Measurements from ENCODE around the gene VSTM2L.
"Not testable (repeated sequence)": the region's sequence is repeated elsewhere in the genome, so short reads cannot be mapped to it uniquely, and the experiment has no call there.

The VSTM2L gene

DNA sequence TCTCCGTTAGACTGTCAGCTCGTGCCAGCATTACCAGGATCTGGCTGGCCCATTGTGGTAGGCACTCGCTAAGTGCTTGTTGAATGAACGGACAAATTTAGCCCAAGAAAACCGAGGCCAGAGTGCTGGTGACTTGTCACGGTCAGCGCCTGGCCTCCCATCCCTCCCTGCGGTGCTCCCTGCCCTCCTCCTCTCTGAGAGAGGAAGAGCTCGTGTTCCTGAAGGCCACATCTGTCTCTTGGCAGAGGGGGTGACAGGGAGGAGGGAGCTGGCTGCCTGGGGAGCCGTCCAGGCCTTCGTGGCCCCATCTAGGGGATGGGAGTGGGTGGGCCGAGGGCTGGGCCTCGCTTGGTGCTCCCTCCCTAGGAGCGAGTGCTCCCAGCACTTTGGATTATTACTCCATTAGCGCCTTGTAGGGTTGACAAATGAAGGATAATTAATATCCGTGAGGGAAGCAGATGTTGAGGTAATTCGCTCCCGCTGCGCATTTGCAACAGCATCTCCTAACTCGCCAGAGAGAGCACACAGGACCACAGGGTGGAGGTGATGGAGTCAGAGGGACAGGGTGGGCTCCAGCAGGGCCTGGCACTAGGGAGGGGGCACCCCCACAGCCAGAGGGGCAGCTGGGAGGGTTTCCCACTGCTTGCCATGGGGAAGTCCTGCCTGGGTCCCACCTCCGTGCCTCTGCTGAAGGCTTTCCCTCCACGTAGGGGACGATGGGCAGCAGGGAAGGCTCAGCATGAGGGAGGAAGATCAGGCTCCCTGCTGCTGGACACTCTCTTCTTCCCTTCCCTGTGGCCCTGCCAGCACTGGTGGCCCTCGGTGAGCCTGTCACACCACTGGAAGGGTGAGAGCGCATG is 37.0 kb downstream of the VSTM2L start:
- DNase-seq = no peak

DNA sequence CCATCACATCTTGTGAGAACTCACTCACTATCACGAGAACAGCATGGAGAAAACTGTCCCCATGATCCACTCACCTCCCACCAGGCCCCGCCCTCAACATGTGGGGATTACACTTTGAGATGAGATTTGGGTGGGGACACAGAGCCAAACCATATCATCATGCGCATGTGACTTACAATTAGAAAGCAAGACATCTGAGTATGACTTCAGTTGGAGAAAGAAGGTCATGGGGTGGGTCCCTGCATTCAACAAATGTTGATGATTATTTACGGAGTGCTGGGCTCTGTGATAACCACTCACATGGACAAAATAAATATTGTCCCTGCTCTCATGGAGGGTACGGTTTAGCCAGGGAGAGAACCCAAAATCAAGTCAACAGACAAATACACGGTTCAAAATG is 37.9 kb downstream of the VSTM2L start:
- no peak for DNase-seq

DNA sequence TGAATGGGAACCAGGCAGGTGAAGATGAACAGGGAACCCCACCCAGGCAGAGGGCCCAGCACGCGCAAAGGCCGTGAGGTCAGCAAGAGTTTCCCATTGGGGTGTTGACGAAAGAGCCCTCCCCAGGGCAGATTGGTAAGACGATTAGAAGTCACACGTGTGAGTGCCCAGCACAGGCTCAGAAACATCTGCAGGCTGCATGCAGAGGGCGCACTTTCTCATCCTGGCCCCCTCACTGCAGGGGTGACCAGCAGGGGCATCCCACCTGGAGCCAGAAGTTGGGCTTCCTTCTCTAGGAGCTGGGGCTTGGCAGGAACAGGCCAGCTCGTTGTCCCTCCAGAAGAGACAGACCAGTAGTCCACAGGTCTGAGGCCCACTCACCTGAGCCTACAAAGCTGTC is 38.4 kb downstream of the VSTM2L start:
- DNase-seq = no peak

DNA sequence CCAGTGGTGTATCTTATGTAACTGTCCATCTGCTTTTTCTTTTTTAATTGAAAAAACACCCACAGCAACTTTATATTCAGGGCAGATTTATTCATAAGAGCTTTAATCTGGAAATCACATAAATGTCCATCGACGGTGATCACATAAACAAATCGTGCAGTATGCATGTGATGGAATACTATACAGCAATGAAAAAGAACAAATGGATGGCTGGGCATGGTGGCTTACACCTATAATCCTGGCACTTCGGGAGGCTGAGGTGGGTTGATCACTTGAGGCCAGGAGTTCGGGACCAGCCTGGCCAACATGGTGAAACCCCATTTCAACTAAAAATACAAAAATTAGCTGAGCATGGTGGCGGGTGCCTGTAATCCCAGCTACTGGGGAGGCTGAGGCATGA is 39.1 kb downstream of the VSTM2L start:
- no peak for DNase-seq

DNA sequence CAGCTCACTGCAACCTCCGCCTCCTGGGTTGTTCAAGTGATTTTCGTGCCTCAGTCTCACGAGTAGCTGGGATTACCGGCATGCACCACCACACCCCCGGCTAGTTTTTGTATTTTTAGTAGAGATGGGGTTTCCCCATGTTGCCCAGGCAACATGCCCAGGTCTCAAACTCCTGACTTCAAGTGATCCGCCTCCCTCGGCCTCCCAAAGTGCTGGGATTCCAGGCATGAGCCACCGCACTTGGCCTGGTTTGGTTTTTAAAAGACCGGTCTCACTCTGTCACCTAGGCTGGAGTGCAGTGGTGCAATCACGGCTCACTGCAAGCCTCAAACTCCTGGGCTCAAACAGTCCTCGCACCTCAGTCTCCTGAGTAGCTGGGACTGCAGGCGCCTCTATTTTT is 40.1 kb downstream of the VSTM2L start:
- DNase-seq = no peak

DNA sequence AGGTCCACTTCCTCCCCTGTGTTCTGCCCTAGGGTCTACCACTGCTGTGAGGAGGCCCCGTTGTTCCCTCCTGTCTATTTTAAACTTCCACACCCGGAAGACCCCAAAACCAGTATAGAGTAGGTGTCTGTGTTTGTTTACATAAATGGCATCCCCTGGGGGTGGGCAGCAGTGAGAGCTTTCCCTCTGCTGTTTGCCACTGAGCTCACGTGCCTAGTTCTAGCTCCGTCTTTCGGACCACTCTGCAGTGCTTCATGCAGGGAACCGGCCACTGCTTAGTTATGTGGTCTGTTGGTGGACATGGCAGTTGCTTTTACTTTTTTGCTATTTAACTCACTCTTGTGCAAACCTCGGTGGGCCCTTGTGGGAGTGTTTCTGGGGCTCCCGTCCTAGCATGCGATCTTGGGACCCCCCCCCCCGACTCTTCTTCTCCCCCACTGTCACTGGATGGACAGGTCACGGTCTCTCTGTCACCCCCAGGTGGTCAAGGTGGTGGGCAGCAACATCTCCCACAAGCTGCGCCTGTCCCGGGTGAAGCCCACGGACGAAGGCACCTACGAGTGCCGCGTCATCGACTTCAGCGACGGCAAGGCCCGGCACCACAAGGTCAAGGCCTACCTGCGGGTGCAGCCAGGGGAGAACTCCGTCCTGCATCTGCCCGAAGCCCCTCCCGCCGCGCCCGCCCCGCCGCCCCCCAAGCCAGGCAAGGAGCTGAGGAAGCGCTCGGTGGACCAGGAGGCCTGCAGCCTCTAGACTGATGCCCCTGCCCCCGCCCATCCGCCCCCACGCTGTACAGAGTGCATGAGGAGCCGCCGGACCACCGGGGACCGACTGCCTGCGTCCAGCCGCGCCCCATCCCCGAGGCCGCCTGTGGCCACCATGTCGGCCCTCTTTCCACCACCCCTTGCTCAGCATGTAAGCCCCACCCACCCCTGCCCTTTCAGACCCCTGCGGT is 40.9 kb downstream of the VSTM2L start:
- DNase-seq = no peak

DNA sequence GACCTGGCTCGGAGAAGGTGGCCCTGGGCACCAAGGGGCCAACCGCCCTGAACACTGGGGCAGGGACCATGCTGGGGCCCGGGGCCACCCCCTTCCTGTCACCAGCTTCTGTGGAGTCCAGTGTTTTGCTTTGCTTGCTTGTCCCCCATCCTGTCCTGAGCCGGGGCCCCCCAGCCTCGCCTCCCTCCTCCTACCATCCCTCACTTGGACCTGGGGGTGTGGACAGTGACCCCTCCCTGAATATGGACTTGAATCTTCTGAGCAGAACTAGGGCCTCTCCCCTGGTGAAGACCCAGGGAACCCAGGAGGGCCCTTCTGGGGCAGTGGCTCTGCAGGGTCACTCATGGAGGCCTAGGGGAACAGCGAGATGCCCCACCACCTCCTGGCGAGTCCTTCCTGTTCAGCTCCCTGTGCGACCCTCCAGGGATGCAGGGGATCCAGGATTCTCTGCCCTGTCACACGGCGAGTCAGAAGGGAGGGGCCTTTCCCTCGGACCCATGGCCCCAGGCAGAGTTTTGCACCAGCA is 41.6 kb downstream of the VSTM2L start:
- DNase-seq = no peak

DNA sequence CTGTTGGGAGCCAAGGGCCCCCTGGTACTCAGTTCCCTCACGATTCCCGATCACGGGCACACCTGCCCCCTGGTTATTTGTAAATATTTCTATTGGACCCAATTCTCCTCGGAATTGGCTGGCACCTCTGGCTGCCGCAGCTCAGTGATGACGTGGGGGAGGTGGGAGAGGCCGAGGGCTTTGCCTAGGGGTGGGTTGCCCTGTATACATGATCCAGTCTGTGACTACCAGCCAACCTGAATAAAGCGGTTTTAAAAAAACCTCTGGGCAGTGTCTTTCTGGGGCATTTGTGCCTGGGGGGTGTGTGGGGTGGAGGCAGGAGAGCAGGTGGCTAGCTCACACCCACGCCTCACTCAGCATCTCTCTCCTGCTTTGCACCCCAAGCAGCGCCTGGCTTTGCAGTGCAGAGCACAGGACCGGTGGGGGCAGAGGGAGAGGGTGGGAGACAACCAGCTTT is 42.2 kb downstream of the VSTM2L start:
- DNase-seq = no peak

DNA sequence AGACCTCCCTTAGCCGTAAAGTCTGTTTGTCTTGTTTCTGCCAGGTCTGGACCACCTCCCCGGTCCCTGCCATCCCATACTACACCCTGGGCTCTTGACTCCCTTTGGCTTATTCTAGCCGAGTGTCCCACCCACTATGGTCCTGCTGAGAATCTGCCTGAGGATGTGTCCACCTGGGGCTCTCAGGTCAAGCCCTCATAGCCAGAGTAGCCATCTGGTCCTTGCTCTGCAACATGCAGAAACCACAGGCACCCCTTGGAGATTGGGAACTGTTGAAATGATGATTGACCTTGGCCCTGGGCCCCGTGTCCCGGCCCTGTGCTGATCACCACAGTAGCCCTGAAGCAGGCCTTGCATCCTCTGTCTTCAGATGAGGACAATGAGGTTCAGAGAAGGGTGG is 44.0 kb downstream of the VSTM2L start:
- no peak for DNase-seq

DNA sequence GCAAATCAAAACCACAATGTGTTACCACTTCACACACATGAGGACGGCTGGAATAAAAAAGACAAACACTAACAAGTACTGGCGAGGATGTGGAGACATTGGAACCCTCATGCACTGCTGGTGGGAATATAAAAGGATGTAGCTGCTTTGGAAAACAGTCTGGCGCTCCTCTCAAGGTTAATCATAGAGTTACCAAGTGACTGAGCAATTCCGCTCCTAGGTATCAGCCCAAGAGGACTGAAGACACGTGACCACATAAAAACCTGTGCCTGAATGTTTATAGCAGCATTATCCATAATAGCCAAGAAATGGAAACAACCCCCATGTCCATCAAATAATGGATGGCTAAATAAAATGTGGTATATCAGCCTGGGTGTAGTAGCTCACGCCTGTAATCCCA is 45.0 kb downstream of the VSTM2L start:
- no peak for DNase-seq

DNA sequence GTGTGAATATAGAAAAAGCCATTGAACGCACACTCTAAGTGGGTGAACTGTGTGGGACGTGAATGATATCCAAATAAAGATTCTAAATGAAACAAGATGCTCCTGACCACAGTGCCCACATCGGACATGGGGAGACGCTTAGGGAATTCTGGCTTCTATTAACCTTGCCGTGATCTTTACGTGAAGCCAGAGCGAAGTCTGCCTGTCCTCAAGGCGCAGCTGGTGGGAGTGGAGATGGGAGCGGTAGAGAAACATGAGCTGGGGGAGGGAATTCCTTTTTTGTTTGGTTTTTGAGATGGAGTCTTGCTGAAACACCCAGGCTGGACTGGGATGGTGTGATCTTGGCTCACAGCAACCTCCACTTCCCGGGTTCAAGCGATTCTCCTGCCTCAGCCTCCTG is 46.0 kb downstream of the VSTM2L start:
- DNase-seq = no peak

DNA sequence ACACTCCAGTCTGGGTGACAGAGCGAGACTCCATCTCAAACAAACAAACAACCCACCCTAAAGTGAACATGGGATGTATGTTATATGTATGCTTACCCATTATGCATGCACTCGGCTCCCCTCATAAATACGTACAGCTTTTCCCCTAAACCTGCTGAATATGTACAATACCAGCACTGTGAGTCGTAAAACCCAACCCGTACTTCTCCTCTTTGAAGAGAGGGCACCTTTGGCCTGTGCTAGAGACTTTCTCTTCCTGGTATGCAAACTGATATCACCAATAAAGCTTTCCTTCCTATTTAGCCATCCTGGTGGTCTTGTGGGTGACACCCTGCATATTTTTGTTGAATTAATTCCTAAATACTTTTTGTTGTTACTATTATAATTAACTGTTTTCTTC is 51.3 kb downstream of the VSTM2L start:
- no peak for DNase-seq

DNA sequence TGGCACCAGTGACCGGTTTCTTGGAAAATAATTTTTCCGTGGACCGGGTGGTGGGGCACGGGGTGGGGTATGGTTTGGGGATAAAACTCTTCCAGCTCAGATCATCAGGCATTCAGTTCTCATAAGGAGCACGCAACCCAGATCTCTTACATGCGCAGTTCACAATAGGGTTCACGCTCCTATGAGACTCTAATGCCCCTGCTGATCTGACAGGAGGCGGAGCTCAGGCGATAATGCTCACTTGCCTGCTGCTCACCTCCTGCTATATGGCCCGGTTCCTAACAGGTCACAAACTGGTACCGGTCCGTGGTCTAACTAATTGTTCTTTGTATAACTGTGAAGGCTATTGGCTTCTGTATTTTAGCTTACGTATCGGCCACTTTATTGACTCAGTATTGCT is 51.7 kb downstream of the VSTM2L start:
- no peak for DNase-seq

DNA sequence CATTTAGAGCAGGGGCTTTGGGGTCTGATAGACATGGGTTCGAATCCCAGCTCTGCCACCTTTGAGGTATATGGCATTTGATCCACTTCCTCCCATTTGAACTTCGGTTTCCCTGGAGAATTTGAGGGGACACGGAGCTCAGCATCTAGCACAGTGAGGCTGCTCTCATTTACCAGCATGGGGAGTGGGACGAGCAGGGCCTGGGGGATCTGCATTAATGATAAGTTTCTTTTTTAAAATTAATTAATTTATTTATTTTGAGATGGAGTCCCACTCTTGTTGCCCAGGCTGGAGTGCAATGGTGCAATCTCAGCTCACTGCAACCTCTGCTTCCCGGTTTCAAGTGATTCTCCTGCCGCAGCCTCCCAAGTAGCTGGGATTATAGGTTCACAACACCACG is 52.6 kb downstream of the VSTM2L start:
- no peak for DNase-seq

DNA sequence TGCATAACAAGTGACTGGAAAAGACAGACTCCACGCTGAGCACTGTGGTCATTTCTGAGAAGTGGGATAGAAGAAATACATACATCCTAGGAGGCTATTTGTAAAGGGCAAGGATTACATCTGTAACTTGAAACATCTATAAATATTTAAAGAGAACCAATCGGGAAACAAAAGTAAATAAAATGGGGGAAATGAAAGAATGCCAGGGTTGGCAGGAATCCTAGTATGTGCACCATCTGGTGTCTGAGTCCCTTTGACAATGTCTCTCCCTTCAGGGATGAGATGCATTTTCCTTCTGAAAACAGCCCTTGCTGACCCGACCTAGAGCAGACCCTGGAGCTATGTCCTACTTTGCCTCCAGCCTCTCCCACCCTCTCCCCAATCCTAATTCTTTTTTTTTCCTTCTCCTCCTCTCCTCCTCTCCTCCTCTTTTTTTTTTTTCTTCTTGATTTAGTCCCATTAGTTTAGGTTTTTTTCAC is 53.2 kb downstream of the VSTM2L start:
- DNase-seq = no peak

DNA sequence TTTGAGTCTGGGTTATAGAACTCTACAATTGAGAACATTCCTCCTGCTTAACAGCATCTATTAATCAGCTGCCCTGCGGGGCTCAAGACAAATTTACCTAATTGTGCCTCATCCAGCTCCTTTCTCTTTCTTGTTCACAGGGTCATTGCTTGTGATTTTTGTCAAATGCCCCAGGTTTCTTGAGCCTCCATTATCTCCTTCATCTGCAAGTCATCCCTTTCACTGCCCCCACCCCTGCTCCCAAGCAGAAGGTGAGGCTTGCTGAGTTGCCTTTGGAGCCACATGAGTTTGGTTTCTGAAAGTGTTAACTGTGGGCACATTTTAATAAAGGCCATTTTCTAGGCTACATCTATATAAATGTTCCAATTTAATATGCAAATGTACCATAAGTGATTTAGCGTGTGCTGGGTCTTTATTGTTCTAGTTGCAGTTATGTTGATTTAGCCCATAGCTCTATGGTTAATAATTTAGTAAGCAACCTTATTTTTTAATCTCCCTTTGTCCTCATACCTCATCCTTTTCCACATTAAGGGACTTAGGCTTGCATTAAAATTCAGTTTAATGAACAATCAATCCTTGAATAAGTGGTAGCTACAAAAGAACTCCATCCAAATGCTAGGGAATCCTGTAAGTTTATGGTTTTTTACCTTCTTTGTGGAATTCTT is 56.1 kb downstream of the VSTM2L start:
- no peak for DNase-seq

DNA sequence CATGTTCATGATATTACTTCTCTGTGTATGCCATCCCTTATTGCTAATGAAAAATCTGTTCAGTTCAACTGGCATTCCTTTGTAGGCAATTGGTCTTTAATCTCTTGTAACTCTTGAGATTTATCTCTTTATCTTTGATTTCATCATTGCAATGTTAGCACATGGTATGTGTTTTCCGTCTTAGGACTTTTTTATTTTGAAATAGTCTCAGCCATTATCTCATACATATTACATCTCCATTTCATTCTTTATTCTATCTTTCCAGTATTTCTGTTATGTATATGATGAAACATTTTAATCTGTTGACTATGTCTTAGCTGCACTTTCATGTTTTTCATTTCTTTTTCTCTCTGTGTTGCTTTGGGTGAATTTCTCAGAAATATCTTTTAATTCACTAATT is 58.1 kb downstream of the VSTM2L start:
- no peak for DNase-seq

DNA sequence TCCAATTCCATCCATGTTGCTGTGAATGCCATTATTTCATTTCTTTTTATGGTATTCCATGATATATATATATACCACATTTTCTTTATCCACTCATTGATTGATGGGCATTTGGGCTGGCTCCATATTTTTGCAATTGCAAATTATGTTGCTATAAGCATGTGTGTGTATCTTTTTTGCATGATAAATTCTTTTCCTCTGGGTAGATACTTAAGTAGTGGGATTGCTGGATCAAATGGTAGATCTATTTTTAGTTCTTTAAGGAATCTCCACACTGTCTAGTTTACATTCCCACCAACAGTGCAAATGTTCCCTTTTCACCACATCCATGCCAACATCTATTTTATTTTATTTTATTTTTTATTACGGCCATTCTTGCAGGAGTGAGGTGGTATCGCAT is 60.6 kb downstream of the VSTM2L start:
- DNase-seq = not testable (repeated sequence)

DNA sequence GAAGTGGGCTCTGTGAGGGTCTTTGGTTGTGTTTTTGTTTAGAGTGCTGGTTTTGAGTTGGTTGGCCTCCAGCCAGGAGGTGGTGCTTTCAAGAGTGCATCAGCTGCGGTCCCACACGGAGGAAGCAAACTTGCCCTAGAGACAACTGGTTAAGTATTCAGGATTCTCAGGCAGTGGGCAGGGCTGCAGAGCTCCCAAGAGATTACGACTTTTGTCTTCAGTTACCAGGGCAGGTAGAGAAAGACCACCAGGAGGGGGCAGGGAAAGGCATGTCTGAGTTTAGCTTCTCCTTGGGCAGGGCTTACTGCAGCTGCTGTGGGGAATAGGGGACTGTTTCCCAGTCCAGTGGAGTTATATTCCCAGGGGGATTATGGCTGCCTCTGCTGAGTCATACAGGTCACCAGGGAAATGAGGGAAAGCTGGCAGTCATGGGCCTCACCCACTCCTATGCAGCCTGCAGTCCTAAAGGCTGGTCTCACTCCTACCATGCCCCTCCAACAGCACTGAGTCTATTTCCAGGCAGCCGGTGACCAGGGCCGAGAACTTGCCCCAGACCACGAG is 66.0 kb downstream of the VSTM2L start:
- no peak for DNase-seq

DNA sequence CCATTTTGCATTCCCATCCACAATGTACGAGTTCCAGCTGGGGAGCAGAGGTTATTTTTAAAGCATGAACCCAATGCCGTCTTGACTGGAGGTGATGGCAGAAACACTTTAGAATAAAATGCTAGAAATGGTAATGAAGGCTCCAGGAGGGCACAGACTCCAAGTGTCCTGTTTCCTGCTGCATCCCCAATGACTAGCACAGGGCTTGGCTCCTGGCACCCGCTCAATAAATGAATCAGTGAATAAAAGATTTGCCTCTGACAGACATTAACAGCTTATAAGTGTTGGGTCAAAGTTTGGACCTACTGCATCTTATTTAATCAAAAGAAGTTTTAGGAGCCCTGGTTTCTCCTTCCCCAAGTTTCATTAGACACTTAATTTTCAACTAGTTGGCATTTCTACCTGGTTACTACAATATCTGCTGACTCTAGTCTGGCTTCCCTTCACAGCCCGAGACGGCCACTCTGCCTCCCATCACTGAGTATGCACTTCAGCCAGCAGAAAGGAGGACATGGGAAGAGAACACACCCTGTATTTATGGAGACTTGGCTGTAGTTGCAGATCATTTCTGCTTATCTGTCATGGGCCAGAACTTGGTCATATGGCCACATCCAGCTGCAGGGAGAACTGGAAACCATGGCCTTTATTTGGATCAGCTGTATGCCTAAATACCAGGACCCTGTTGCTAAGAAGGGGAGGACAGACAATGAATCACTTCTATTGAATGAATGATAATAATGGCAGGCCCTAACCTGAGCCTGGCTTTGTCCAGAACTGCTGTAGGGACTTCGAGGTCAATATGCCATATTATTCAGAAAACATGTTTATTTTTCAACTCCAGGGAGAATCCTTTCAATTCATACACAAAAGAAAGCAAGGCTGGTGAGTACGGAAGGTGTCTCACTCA is 67.3 kb downstream of the VSTM2L start:
- no peak for DNase-seq

DNA sequence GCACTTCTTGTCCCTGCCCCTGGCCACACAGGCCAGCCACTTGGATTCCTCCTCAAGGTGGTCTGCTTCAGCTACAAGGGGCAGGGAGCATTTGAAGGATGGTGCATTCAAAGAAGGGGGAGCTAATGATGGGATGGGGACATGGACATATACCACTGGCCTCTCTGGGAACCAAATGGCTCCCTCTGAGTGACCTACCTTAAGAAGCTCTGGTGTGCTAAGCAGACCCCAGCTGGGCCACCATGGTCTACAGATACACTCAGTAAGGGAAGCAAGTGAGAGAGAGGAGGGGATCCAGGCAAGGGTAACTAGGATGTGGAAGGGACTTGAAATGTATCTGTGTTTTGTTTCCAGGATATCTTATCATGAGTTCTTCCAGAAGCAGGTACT is 67.9 kb downstream of the VSTM2L start:
- DNase-seq = no peak

Data from CD4-positive, alpha-beta T cell treated with Interleukin-6 for 4 hours (primary cell).